ENCODE results near the gene LIG3. TPM values are rescaled to one million over a fixed set of nuclear protein-coding genes. Genes with fewer than 3 reads are reported as not detected.

Gene LIG3
- total and polyA plus RNA-seq, 2 of the 13 experiments (the other 11 are each of a cell fraction or from before 2014, with no cell fraction given), result 34.4 to 36.2 TPM

DNA sequence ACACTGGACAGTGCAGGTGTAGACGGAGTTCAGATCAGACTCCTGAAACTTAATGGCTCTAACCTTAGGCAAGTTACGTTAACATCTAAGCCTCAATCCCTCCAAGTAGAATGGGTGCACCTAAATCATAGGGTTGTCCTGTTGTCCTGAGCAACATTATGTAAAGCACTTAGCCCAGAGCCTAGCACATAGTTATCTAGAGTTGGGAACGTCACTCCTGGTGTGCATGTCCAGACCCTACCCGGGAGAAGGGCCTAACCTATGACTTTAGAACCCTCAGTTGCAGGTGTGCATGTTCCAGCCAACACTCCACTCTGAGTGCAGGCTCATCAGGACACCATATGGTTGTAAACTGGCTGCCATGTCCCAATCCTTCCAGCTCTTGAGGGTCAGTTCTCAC is 26.0 kb downstream of the LIG3 start:
- no peak for TF ChIP-seq RFXANK (CRISPR knock-in tag; IDR thresholded peaks at IDR 0.05)
- TF ChIP-seq POLR2AphosphoS5 (IDR thresholded peaks at IDR 0.05; ENCODE audit: low read depth, low read length), result peak; percentile 34
- 0 out of 4 replicates have a peak, but pooled peaks have one; percentile 6 to 28 for TF ChIP-seq POLR2A (IDR thresholded peaks at IDR 0.05; ENCODE audit: insufficient read depth in 1 of 2, low read depth in 2 of 2, low read length in 2 of 2)
- peak; percentile 48 for TF ChIP-seq AGO2 (optimal IDR thresholded peaks at IDR 0.05; ENCODE audit: low read depth, low read length)
- peak; percentile 63 for TF ChIP-seq RBM22 (optimal IDR thresholded peaks at IDR 0.05; ENCODE audit: low read length)
- TF ChIP-seq SPEN (CRISPR knock-in tag; IDR thresholded peaks at IDR 0.05; ENCODE audit: low read depth), result no peak
- no peak for FAIRE-seq
- in situ Hi-C loops (cut with HindIII; ENCODE audit: extremely low pct_ligation_motif_present, low pct_unique_long_range_greater_than_20kb), result no loop called here
- no peaks in the 10 kb centered on the region for H3K79me2 ChIP-seq (ENCODE audit: insufficient read depth, low read length)
- no peaks in the 10 kb centered on the region for H4K20me1 ChIP-seq (ENCODE audit: insufficient read depth, low read length)
- H2AFZ ChIP-seq (ENCODE audit: low read length), result no peak overlapping the region
- H3K4me1 ChIP-seq (ENCODE audit: insufficient read depth, low read length), result no peaks in the 10 kb centered on the region
- DNase-seq (ENCODE audit: low spot score), result no peak
- ChIA-PET POLR2A (interaction anchor here (1.6 kb wide), 1 partner anchor 57 kb away, joined by 3 read pairs; the partner anchor contains the start of gene RFFL), CTCF (ENCODE audit: low intra/inter-chr PET ratio, low total read pairs) (no interaction called here)
- H3K9me3 ChIP-seq (ENCODE audit: low read length), result no peaks in the 10 kb centered on the region
- 94% methylated on average over 2 of the region's 4 CpGs for WGBS (ENCODE audit: low lambda C conversion rate)
- H3K9ac ChIP-seq (ENCODE audit: insufficient read depth, low read depth, low read length), result no peak overlapping the region
- no peaks in the 10 kb centered on the region for H3K27me3 ChIP-seq (ENCODE audit: control insufficient read depth in 1 of 2, insufficient read depth in 2 of 2, low read length in 2 of 2)
- H3K36me3 ChIP-seq (replicated peaks in 1 of 2; ENCODE audit: control insufficient read depth in 1 of 2, insufficient read depth in 2 of 2, low read length in 2 of 2), result peaks cover 19 to 34% of the 10 kb centered on the region in 2 experiments; a peak in 4 of 5 replicates
- intact Hi-C loops (cut with micrococcal nuclease; ENCODE audit: unreplicated experiment), result no loop called here
- H3K27ac ChIP-seq (ENCODE audit: extremely low read length, insufficient read depth, low read length), result no peak overlapping the region
- no peak overlapping the region for H3K4me3 ChIP-seq (replicated peaks in 1 of 3; ENCODE audit: insufficient read depth in 1 of 3, low read depth in 2 of 3, low read length in 3 of 3)
- no peak for ATAC-seq
- BruUV-seq (replicated peaks), result no TSS peak
- H3K4me2 ChIP-seq (ENCODE audit: low read depth, low read length), result no peak overlapping the region

DNA sequence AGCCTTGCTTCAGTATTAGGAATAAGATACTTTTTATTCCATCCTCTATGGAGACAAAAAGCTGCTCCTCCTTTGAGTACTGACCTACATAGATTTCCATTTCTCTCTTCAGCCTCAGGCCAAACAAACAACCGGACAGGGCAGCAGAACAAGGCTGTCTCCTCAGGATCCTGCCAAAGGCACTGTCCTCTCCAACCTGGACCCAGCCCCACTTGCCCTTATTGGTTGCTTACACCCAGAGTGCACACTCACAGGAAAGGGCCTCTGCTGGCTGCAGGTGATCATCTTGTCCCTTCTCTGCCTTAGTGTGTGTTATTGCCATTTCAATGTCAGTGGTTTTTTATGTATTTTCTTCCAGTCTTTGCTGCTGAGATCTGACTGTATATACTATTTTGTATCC is 26.6 kb downstream of the LIG3 start:
- Histone ChIP-seq H3K27ac (ENCODE audit: extremely low read length, insufficient read depth, low read length) (no peak overlapping the region), H3K4me1 (ENCODE audit: insufficient read depth, low read length) (no peaks in the 10 kb centered on the region), H3K27me3 (ENCODE audit: control insufficient read depth in 1 of 2, insufficient read depth in 2 of 2, low read length in 2 of 2) (no peaks in the 10 kb centered on the region), H4K20me1 (ENCODE audit: insufficient read depth, low read length) (no peaks in the 10 kb centered on the region), H3K79me2 (ENCODE audit: insufficient read depth, low read length) (no peaks in the 10 kb centered on the region), H3K36me3 (replicated peaks in 1 of 2; ENCODE audit: control insufficient read depth in 1 of 2, insufficient read depth in 2 of 2, low read length in 2 of 2) (peaks cover 22 to 35% of the 10 kb centered on the region in 2 experiments), H3K4me2 (ENCODE audit: low read depth, low read length) (no peak overlapping the region), H3K4me3 (replicated peaks in 1 of 3; ENCODE audit: insufficient read depth in 1 of 3, low read depth in 2 of 3, low read length in 3 of 3) (no peak overlapping the region), H2AFZ (ENCODE audit: low read length) (no peak overlapping the region), H3K9ac (ENCODE audit: insufficient read depth, low read depth, low read length) (no peak overlapping the region), H3K9me3 (ENCODE audit: low read length) (no peaks in the 10 kb centered on the region)
- no peak for TF ChIP-seq POGZ (CRISPR knock-in tag; IDR thresholded peaks at IDR 0.05)
- TF ChIP-seq SATB2 (CRISPR knock-in tag; IDR thresholded peaks at IDR 0.05), result no peak
- peak; percentile 79 for TF ChIP-seq RBM22 (optimal IDR thresholded peaks at IDR 0.05; ENCODE audit: low read length)
- no TSS peak for BruUV-seq (replicated peaks)
- CTCF ChIA-PET (ENCODE audit: low intra/inter-chr PET ratio, low total read pairs), result no interaction called here
- 86% methylated on average over 1 of the region's 1 CpG for WGBS (ENCODE audit: low lambda C conversion rate)
- no peak for FAIRE-seq
- DNase-seq (ENCODE audit: low spot score), result no peak
- intact Hi-C loops (cut with micrococcal nuclease; ENCODE audit: unreplicated experiment), result no loop called here
- POLR2A ChIA-PET, result no interaction called here
- in situ Hi-C loops (cut with HindIII; ENCODE audit: extremely low pct_ligation_motif_present, low pct_unique_long_range_greater_than_20kb), result no loop called here
- ATAC-seq, result no peak

Data from HepG2 (cell line).